ENCODE data around the gene GPC5. TPM values are rescaled to one million over a fixed set of nuclear protein-coding genes. Genes with fewer than 3 reads are reported as not detected.

GPC5 gene
- total and polyA plus RNA-seq, 2 of the 8 experiments (the other 6 are each of a cell fraction or from before 2014, with no cell fraction given): 0.20 to 0.39 TPM

DNA sequence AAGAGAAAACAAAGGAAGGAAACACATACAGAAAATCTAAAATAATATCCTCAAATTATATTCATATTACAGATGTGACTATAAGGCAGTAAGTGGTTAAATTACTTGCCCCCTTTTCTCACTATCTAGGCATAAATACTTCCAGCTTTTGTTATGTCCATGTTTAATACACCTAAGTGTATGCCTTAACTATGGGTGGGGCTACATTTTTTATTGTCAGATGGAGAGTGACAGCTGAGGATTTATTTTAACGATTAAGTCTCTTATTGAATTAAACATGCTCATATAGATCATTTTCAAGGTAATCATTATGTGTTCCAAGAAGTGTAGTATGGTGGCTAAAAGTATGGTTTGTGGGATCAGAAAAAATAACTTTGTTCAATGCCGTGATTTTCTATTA lies 909.3 kb downstream of the GPC5 start:
- Histone ChIP-seq H3K9ac (replicated peaks in 1 of 4; ENCODE audit: extremely low read depth in 1 of 4, low read depth in 3 of 4, low read length in 3 of 4) (no peak overlapping the region), H3K9me3 (ENCODE audit: insufficient read depth in 2 of 2, low read depth in 1 of 2, low read length in 1 of 2) (no peaks in the 10 kb centered on the region), H3K4me2 (ENCODE audit: insufficient read depth in 1 of 2, low read depth in 2 of 2, low read length in 2 of 2) (no peak overlapping the region), H2BK15ac (ENCODE audit: low read length) (no peak overlapping the region), H3K18ac (ENCODE audit: extremely low read depth, low read length) (no peak overlapping the region), H2BK20ac (ENCODE audit: low read length) (no peak overlapping the region), H3K4ac (replicated peaks; ENCODE audit: insufficient read length, low read depth, low read length) (no peak overlapping the region), H4K20me1 (replicated peaks in 1 of 2; ENCODE audit: control insufficient read depth in 1 of 2, insufficient read depth in 2 of 2, low read length in 2 of 2) (no peaks in the 10 kb centered on the region), H2AFZ (ENCODE audit: low read length) (no peak overlapping the region), H3K36me3 (ENCODE audit: control insufficient read depth in 2 of 4, insufficient read depth in 4 of 4, low read length in 3 of 4) (no peaks in the 10 kb centered on the region), H2BK5ac (ENCODE audit: low read depth, low read length) (no peak overlapping the region), H3K4me3 (ENCODE audit: extremely low read depth in 1 of 4, insufficient read depth in 2 of 4, low read depth in 3 of 4, low read length in 4 of 4) (no peak overlapping the region), H3K23me2 (ENCODE audit: low read depth, low read length) (no peaks in the 10 kb centered on the region), H3K14ac (ENCODE audit: insufficient read length) (no peak overlapping the region), H2AK5ac (ENCODE audit: low read depth, low read length) (no peak overlapping the region), H3K79me2 (ENCODE audit: control insufficient read depth in 1 of 2, insufficient read depth in 2 of 2, low read length in 2 of 2) (no peaks in the 10 kb centered on the region), H3K23ac (ENCODE audit: insufficient read length) (no peak overlapping the region), H4K91ac (replicated peaks; ENCODE audit: insufficient read length, low read length) (no peak overlapping the region), H4K8ac (ENCODE audit: extremely low read depth, insufficient read depth, low read length) (no peak overlapping the region), H4K5ac (ENCODE audit: insufficient read length, low read depth, low read length) (no peak overlapping the region), H3K79me1 (ENCODE audit: low read depth, low read length) (no peaks in the 10 kb centered on the region), H2BK120ac (replicated peaks; ENCODE audit: low read depth, low read length) (no peak overlapping the region), H3K27me3 (replicated peaks in 1 of 4; ENCODE audit: control insufficient read depth in 3 of 4, extremely low read depth in 1 of 4, insufficient read depth in 3 of 4, low read length in 3 of 4) (no peaks in the 10 kb centered on the region), H3K4me1 (replicated peaks in 1 of 4; ENCODE audit: control insufficient read depth in 3 of 4, insufficient read depth in 4 of 4, low read length in 3 of 4) (no peaks in the 10 kb centered on the region), H3K27ac (ENCODE audit: low read depth, low read length) (no peak overlapping the region), H3K56ac (replicated peaks; ENCODE audit: insufficient read length, low read depth, low read length) (no peak overlapping the region), H2BK12ac (ENCODE audit: low read depth, low read length) (no peak overlapping the region)
- ChIA-PET CTCF (ENCODE audit: partially characterized antibody) (interaction anchor here (1.3 kb wide), 1 partner anchor 39 kb away, joined by 3 read pairs; no protein-coding TSS in a partner anchor), POLR2A (ENCODE audit: partially characterized antibody) (no interaction called here)
- FAIRE-seq: no peak
- TF ChIP-seq CBX8 (IDR thresholded peaks at IDR 0.05; ENCODE audit: borderline replicate concordance, low read depth, low read length) (no peak), TAF1 (IDR thresholded peaks at IDR 0.05; ENCODE audit: low read depth, low read length) (no peak), POLR2AphosphoS5 (IDR thresholded peaks at IDR 0.05; ENCODE audit: low read depth, low read length) (no peak)
- WGBS, 2 experiments (ENCODE audit: extremely low coverage in 1 of 2, insufficient coverage in 1 of 2, insufficient read length in 1 of 2, insufficient replicate concordance in 2 of 2, low coverage in 1 of 2, low lambda C conversion rate in 2 of 2, missing lambda C conversion rate in 1 of 2): 87% methylated on average over 2 of the region's 2 CpGs; no CpG with 5 or more reads in 1 of the 2 experiments
- no peak for DNase-seq (ENCODE audit: low read depth in 1 of 2, low spot score in 2 of 2)

All from H1 (cell line).